HEK293 (cell line): ENCODE data around the gene PDE4D.

Source experiments
- MYNN ChIP-seq: fragments of 450-650 bp; formaldehyde crosslinking; IDR thresholded peaks from 2 replicates; pipeline ENCODE4 v1.5.1; 2016; ENCODE audit warnings: missing biosample characterization, missing genetic modification characterization, borderline replicate concordance
- MZF1 ChIP-seq: fragments of 450-650 bp; formaldehyde crosslinking; IDR thresholded peaks from 2 replicates; pipeline ENCODE4 v1.5.1; 2017; ENCODE audit warnings: missing biosample characterization, missing genetic modification characterization, borderline replicate concordance
- PBX3 ChIP-seq: sonication (generic); formaldehyde crosslinking; IDR thresholded peaks from 2 replicates; pipeline ENCODE4 v1.8.1; 2022; ENCODE audit warnings: mild to moderate bottlenecking, moderate library complexity, missing genetic modification reagents
- ZNF24 ChIP-seq: fragments of 450-650 bp; formaldehyde crosslinking; IDR thresholded peaks from 2 replicates; pipeline ENCODE4 v1.5.1; 2016; ENCODE audit warnings: missing biosample characterization, missing genetic modification characterization

- TF ChIP-seq MZF1 (tag by site-specific recombination): no peak
- no peak for TF ChIP-seq ZNF24 (tag by site-specific recombination)
- no peak for TF ChIP-seq MYNN (tag by site-specific recombination)
- no peak for TF ChIP-seq PBX3 (CRISPR knock-in tag)
Observed at GRCh38 chr5:59061377-59061776, 832.1 kb downstream of the PDE4D start.
